Ovary (tissue), 3 donors: ENCODE results near the gene PHLPP2.

Experiments
- POLR2A ChIP-seq: fragments of 450-650 bp; IDR thresholded peaks from one replicate; pipeline ENCODE4 v1.6.1; 2017; ENCODE audit warnings: antibody characterized with exemption, mild to moderate bottlenecking, moderate library complexity
- TF ChIP-seq, protein P1 (sequence below), 3 donors: fragments of 450-650 bp in 2 of 3; fragments of 200-600 bp in 1 of 3; IDR thresholded peaks; one replicate each; pipeline versions ENCODE4 v1.5.1 to v1.8.0; 2016 to 2022; ENCODE audit warnings: antibody characterized with exemption in 3 of 3, mild to moderate bottlenecking in 1 of 3
- donor health status: DM: no; HTN: no; CAD: no.

GRCh38 chr16:71648921-71649320 is 75.6 kb downstream of the PHLPP2 start:
- TF ChIP-seq POLR2A: no peak
- TF ChIP-seq, protein P1, sequence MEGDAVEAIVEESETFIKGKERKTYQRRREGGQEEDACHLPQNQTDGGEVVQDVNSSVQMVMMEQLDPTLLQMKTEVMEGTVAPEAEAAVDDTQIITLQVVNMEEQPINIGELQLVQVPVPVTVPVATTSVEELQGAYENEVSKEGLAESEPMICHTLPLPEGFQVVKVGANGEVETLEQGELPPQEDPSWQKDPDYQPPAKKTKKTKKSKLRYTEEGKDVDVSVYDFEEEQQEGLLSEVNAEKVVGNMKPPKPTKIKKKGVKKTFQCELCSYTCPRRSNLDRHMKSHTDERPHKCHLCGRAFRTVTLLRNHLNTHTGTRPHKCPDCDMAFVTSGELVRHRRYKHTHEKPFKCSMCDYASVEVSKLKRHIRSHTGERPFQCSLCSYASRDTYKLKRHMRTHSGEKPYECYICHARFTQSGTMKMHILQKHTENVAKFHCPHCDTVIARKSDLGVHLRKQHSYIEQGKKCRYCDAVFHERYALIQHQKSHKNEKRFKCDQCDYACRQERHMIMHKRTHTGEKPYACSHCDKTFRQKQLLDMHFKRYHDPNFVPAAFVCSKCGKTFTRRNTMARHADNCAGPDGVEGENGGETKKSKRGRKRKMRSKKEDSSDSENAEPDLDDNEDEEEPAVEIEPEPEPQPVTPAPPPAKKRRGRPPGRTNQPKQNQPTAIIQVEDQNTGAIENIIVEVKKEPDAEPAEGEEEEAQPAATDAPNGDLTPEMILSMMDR (IDR thresholded peaks at IDR 0.05): no peak
